GM08714 (cell line): Measurements from ENCODE around the gene S1PR5.

Experiments
- H3K4me3 ChIP-seq: fragments of 200-500 bp; sonication (Bioruptor generic); 2 replicates; pipeline ENCODE4 v1.5.1; 2014; ENCODE audit warnings: mild to moderate bottlenecking, low read length, inconsistent platforms
- ZNF274 ChIP-seq: IDR thresholded peaks from 2 replicates; pipeline ENCODE4 v1.6.1; 2012; ENCODE audit warnings: mild to moderate bottlenecking, low read depth, low read length

The S1PR5 gene, protein sequence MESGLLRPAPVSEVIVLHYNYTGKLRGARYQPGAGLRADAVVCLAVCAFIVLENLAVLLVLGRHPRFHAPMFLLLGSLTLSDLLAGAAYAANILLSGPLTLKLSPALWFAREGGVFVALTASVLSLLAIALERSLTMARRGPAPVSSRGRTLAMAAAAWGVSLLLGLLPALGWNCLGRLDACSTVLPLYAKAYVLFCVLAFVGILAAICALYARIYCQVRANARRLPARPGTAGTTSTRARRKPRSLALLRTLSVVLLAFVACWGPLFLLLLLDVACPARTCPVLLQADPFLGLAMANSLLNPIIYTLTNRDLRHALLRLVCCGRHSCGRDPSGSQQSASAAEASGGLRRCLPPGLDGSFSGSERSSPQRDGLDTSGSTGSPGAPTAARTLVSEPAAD

DNA sequence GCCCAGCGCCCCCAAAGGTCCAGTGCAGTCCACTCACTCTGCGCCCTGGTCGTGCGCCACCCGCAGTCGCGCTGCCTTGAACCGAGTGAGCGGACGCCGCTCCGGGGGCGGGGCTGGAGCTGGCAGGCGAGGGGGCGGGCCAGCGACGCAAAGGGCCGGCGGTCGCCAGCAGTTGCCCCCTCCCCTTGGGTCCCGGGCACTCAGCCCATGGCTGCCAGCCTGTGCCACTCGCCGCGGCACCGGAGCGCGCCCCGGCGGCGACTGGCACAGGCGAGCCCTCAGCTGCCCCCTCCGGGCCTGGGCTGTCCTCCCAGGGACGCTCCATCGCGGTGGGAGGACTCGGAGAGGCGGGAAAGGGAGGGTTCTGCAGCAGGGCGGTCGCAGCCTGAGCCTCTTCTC lies at the start of gene S1PR5:
Gene S1PR5, minus strand, starts transcription at position 87 of the 399 bp plus-strand sequence. CDS start 2,436 bp downstream, outside the sequence.
- H3K4me3 ChIP-seq, result no peak within 1 kb of the TSS
- no peak for TF ChIP-seq ZNF274

DNA sequence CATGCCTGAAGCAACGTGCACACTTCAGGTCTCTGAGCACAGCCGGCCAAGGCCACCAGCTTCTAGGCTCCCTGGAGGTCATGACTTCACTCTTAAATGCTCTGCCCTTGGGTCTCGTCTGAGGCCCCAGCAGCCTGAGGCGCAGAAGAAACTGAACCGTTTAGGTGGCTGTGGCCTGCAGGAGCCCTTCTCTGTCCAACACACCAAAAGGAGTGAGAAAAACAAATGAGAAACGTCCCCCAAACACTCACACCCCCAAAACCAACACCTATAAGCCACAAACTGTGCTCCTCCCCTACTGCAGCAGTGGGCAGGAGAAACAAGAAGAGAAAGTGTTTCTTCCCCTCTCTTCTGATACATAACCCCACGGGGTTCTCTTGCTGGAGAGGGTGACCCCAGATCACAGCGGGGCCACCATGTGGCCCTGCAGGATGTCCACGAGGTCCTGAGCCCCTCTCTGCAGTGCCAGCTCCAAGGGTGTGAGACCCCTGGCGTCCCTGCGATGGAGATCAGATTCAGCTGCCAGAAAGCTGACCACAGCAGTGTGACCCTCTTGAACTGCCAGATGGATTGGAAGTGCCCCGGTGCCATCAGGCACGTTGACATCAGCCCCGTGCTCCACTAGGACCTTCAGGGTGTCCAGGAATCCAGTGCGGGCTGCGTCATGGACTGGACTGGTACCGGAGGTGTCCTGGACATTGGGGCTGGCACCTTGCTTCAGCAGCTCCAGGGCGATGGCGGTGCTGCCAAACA lies 49.6 kb upstream of the S1PR5 start:
- TF ChIP-seq ZNF274, result no peak
- H3K4me3 ChIP-seq, result peak overlapping the region; percentile 44; the same call in 1 of the 2 replicates

DNA sequence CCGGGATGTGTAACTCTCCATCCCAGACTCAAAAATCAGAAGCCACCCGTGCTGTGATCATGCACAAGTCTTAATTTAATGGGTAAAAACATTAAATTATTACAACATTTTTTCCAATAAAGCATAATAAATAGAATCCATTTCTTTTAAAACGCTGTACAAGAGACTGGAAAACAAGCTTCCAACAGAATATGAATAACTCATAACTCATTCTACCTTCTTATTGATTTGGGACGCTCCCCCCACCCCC lies 49.1 kb upstream of the S1PR5 start:
- H3K4me3 ChIP-seq, result peak overlapping the region; percentile 44; the same call in 1 of the 2 replicates
- no peak for TF ChIP-seq ZNF274

DNA sequence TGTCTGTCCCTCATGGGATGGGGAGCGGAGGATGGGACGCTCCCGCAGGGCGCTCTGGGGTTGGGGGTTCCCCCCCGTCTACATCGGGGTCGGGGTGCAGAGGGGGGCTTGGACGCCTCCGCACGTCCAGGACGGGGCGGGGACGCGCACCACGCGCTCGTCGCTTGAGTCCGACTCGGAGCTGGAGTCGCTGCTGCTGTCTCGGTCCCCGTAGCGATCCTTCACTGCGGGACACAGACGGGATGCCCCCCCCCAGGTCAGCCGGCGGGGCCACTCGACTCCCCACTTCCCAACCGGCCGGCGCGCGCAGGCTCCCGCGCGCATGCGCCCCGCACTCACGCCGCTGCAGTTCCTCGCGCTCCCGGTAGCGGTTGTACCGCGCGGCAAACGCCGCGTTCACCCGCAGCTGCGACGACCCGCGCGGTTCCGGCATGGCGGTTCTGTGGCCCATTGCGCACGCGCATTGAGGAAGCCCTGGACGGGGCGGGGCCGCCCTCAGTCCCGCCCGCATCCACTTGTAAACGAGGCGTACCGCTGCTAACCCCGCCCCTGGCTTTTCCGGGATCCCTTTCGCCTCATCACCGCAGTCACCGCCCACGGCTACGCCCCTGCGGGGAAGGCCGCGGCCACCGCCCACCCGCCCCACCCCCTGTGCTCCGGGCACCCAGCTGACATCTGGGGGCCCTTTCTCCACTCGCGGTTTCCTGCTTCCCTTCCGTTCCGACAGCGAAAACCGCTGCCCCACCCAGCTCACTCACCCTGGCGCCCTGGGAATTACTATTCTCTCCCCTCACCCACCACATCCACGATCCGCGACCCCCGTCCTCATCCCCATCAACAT lies 48.5 kb upstream of the S1PR5 start, which contains the start of gene KRI1:
Gene KRI1, minus strand, starts transcription at position 444 of the 841 bp plus-strand sequence. Its CDS starts 11 bp downstream, at position 433.
- no peak for TF ChIP-seq ZNF274
- peak within 1 kb of the TSS; percentile 78 for H3K4me3 ChIP-seq

DNA sequence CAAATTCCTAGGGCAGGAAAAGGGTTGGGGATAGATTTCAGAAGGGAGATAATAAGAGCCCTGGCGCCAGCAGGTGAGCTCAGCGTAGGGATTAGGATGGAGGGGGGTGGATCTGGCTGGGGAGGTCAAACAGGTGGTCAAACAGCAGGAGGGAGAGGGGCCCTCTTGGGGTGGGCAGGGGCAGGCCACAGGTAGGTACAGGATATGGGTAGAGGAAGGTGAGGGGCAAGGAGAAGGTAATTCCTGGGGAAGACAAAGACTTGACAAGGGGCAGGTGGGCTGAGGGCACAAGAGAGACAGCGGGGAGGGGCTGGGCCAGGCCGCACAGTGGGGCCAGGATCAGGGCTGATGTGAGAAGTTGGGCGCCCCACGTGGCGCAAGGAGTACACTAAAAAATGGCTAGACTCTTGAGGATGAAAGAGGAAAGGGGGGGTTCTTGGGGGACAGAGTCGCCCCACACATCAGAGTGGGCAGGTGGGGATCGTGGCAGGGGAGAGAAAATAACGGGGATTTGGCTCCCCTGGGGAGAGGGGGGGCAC lies 47.9 kb upstream of the S1PR5 start:
- peak overlapping the region; percentile 78 for H3K4me3 ChIP-seq
- no peak for TF ChIP-seq ZNF274

DNA sequence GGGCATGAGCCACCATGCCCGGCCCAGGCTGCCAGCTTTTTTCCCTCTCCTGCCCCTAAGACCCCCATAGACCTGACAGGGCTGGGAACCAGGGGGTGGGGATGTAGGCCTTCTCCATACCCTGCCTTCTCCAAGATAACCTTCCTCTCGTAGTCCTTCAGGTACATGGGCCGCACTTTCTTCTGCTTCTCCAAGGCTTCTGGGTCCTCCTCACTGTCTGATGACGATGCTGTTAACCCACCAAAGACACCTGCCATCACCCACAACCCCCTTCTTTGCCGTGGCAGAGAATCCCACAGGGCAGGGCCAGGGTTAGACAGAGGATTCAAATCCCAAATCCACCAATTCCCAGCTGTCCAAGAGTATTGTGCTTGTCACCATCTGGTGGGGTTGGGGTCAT lies 45.4 kb upstream of the S1PR5 start:
- TF ChIP-seq ZNF274, result no peak
- H3K4me3 ChIP-seq, result no peak overlapping the region

DNA sequence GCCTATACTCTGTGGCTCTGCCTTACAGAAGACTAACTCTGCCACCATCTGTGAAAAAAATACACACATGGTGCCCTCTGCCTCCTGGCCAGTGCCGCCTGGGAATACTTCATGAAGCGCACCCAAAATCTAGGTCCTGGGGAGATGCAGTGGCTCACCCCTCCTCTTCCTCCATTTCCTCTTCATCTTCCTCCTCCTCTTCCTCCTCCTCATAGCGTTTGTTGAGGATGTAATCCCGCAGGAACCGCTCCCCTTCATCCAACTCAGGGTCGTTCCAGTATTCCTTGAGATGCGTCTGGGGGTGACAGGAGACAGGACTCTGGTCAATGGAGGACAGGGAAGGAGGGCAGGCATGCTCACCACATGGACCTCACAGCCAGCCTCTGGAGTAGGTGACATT lies 42.9 kb upstream of the S1PR5 start:
- no peak overlapping the region for H3K4me3 ChIP-seq
- no peak for TF ChIP-seq ZNF274

DNA sequence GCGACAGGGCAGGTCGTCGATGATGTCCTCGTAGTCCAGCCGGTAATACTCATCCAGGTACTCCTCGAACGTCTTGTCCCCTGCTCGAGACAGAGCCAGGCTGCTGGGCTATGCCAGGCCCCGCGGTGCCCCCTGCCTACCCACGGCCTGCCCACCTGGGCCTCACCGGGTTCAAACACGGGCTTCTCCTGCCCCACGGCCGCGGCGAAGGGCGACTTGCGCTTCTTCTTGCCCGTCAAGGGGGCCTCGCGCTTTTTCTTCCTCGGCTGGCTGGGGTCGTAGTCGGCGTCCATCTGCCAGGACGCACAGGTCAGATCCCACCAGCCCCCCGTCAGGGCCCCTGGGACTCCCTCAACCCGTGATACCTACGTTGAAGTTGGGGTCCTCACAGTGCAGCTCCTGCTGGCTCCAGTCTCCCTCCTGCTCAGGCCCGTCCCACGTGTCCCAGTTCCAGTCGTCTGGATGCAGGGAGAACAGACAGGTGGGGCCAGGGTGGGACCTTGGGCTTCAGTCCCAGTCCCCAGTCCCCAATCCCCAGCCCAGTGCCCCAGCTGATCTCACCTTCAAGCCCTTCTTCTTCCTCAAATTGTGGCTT lies 40.5 kb upstream of the S1PR5 start:
- TF ChIP-seq ZNF274, result no peak
- no peak overlapping the region for H3K4me3 ChIP-seq

DNA sequence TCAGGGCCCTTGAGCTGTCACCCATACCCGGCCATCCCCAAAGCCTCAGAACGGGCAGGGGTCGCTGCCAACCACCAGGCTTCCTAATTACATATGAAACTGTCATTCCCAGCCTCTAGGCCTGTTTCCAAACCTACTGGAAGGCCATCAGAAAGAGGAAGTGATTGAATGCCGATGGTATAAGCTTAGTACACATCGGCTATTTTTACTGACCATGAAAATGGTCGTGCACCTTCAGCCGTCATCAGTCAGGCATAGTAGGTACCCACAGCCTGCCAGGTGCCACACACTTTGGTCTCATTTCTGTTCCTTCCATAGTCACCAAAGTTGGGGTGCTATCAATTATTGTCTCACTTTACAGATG lies 38.3 kb upstream of the S1PR5 start:
- TF ChIP-seq ZNF274, result no peak
- H3K4me3 ChIP-seq, result no peak overlapping the region

DNA sequence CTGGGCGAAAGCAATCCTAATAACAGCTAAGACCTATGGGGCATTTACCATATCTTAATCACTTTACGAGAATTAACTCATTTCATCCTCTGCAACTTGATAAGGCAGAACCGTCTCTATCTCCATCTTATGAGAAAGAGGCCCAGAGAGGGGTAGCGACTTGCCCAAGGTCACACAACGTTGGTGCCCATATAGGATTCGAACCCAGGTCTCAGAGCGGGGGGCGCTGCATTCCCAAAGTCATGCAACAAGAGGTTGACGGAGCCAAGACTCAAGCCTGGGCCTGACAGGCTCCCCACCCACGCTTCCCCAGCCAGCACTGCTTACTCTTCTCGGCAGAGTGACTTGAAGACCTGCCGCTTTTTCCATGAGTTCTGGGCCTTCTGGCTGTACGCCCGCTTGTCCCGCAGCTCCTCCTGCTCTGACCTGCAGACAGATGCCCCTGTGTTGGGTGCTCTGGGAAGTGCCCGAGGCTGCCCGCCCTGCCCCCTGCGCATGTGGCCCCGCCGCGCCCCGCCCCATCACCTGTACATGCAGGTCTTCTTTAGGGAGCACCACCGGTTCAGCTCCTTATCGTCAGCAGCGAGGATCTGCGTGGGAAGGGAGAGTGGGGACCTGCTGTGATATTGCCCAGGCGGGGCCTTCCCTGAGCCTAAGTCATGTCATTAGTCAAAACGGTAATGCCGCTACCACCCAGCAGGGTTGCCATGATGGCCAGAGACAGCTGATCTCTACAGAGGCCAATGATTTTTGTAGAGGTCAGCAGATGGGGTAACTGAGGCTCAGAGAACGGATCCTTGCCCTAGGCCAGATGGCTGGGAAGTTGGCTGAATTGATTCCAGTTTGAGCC lies 37.7 kb upstream of the S1PR5 start:
- no peak overlapping the region for H3K4me3 ChIP-seq
- TF ChIP-seq ZNF274, result no peak

DNA sequence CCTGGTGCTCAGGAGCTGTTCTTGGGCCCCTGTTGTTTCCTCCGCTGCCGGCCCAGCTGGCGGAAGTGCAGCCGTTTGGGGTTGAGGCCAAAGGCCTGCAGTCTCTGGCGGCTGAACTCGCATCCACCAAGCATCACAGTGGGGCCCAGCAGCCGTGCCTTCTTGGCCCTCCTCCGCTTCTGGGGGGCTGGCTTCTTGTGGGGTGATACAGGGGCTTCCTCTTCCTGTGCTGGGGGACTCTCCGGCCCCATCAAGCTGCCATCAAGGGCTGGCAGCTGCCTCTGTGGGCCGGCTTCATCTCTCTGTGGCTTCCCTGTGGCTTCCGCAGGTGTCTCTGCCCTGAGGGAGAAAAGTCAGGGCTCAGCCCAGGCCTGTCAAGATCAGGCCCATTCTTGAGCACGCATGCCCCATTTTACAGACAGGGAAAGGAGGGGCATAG lies 36.7 kb upstream of the S1PR5 start:
- TF ChIP-seq ZNF274, result no peak
- no peak overlapping the region for H3K4me3 ChIP-seq

DNA sequence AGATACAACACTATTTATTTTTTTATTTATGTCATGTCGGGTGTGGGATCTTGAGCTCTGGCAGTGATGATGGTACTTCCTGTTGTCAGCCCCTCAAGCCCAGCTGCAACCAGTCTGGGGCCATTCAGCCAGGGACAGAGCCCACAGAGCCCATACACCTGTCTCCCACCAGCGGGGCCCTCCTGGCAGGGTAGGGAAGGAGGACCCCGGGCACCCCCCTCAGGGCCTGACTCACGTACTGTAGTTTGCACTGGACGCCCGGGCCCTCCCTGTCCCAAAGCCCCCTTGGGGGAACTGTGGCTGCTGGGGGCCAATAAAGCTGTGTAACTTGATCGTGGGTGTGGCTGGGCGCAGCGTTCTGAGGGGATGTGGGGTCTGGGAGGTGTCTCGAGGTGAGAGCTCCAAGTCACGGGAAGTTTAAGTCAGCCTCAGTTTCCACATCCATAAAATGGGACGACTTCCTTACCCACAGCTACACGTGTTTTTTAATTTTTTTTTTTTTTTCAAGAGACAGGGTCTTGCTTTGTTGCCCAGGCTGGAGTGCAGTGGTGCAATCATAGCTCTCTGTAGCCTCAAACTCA lies 35.9 kb upstream of the S1PR5 start:
- H3K4me3 ChIP-seq, result no peak overlapping the region
- no peak for TF ChIP-seq ZNF274

DNA sequence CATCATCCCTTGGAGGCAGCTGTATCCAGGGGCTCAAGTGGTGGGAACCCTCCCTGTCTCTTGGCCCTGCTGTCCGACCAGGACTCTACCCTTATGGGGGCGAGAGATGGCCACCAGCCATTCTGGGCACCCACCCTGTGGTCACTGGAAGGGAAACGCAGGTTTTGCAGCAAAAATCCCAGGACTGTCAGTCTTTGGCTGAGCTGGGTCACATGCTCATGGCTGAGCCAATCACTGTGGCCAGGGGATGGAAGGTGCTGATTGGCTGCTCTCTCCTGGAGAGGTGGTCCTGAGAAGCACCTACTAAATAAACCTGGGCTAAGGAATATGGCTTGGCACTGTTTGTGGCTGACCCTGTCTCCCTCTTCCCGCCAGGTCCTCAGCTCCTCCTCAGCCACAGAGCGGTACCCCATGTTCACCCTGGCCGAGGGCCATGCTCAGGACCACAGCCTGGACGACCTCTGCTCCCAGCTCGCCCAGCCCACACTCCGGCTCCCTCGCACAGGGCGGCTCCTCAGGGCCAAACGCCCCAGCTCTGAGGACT lies 35.3 kb upstream of the S1PR5 start:
- H3K4me3 ChIP-seq, result no peak overlapping the region
- no peak for TF ChIP-seq ZNF274
